ENCODE results near the gene SCARB2. TPM values are rescaled to one million over a fixed set of nuclear protein-coding genes. Genes with fewer than 3 reads are reported as not detected.

Gene SCARB2
- total RNA-seq, 2 experiments from 2014 or later: 34.4 to 36.0 TPM

GRCh38 chr4:76235407-76235806 lies 21.8 kb upstream of the SCARB2 start:
- no peak overlapping the region for H3K27ac Mint-ChIP-seq
- no peaks in the 10 kb centered on the region for H3K27me3 Mint-ChIP-seq
- H3K4me3 Mint-ChIP-seq: no peak overlapping the region
- H3K9me3 Mint-ChIP-seq: peaks cover 10% of the 10 kb centered on the region
- DNase-seq (no peak), ATAC-seq (ENCODE audit: poor library complexity) (no peak)
- peaks cover 1% of the 10 kb centered on the region for H3K36me3 Mint-ChIP-seq (ENCODE audit: low read depth)
- Histone ChIP-seq H3K27me3 (ENCODE audit: control insufficient read depth in 1 of 2, insufficient read depth in 2 of 2, low read length in 2 of 2) (no peaks in the 10 kb centered on the region), H3K36me3 (ENCODE audit: insufficient read depth, low read length) (no peaks in the 10 kb centered on the region), H3K4me3 (ENCODE audit: low read length) (no peak overlapping the region), H3K9me3 (ENCODE audit: control insufficient read depth in 1 of 2, insufficient read depth in 1 of 2, low read length in 2 of 2) (peaks cover 3 to 8% of the 10 kb centered on the region in 2 experiments), H3K4me1 (ENCODE audit: insufficient read depth, low read length) (no peaks in the 10 kb centered on the region), H3K27ac (ENCODE audit: low read depth in 1 of 2, low read length in 2 of 2) (no peak overlapping the region)
- TF ChIP-seq CTCF (IDR thresholded peaks at IDR 0.05): no peak
- no peaks in the 10 kb centered on the region for H3K4me1 Mint-ChIP-seq (ENCODE audit: low read depth)
- ChIA-PET CTCF (no interaction called here), POLR2A (no interaction called here)
- intact Hi-C loops (cut with DNase I, micrococcal nuclease): no loop called here

- no peaks in the 10 kb centered on the region for H3K27me3 Mint-ChIP-seq
- POLR2A ChIA-PET: no interaction called here
- no peak for ATAC-seq (ENCODE audit: poor library complexity)
- peaks cover under 1 to 3% of the 10 kb centered on the region in 2 experiments for H3K9me3 ChIP-seq (ENCODE audit: control insufficient read depth in 1 of 2, insufficient read depth in 1 of 2, low read length in 2 of 2)
- H3K27ac Mint-ChIP-seq: no peak overlapping the region
- H3K4me1 ChIP-seq (ENCODE audit: insufficient read depth, low read length): no peaks in the 10 kb centered on the region
- no peaks in the 10 kb centered on the region for H3K36me3 Mint-ChIP-seq (ENCODE audit: low read depth)
- no peak overlapping the region for H3K4me3 ChIP-seq (ENCODE audit: low read length)
- intact Hi-C loops (cut with DNase I, micrococcal nuclease): no loop called here
- CTCF ChIA-PET: no interaction called here
- H3K27me3 ChIP-seq (ENCODE audit: control insufficient read depth in 1 of 2, insufficient read depth in 2 of 2, low read length in 2 of 2): peaks cover 3 to 4% of the 10 kb centered on the region in 2 experiments
- H3K4me1 Mint-ChIP-seq (ENCODE audit: low read depth): no peaks in the 10 kb centered on the region
- no peak for TF ChIP-seq CTCF (IDR thresholded peaks at IDR 0.05)
- H3K36me3 ChIP-seq (ENCODE audit: insufficient read depth, low read length): no peaks in the 10 kb centered on the region
- peaks cover 4% of the 10 kb centered on the region for H3K9me3 Mint-ChIP-seq
- no peak overlapping the region for H3K27ac ChIP-seq (ENCODE audit: low read depth in 1 of 2, low read length in 2 of 2)
- DNase-seq: no peak
- no peak overlapping the region for H3K4me3 Mint-ChIP-seq
These were observed 21.0 kb upstream of the SCARB2 start for GRCh38 chr4:76234679-76235044.

DNA sequence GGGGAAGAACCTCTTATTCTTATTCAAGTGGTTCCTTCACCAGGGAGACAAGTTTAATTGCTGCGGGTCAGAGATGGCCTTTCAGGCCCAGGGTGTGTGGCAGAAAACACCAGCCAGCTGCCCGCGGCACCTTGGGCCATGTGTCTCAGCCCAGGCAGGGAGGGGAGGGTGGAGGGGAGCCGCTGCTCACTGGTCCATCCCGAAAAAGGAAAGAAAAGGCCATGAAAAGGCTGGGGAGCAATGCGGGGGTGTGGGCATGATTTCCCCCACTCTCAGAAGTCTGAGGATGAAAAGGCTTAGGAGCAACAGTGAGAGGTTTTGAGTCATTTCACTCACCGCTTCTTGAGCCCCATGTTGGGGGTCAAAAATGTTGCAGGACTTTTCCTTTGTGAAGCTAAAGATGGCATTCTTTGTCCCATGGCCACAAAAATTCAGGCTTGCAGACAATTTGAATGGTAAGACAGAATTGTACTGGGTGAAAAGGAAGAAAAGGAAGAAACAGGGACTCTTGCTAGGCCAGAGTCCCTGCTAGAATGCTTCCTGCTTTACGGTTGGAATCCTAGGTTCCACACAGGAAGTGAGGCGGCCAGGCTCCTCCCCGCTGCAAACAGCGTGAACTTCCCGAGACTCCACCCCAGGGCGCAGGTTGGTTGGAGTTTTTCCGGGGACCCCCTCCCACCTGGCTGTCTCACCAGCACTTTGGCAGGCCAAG lies 20.5 kb upstream of the SCARB2 start:
- Histone ChIP-seq H3K27ac (ENCODE audit: low read depth in 1 of 2, low read length in 2 of 2) (no peak overlapping the region), H3K27me3 (ENCODE audit: control insufficient read depth in 1 of 2, insufficient read depth in 2 of 2, low read length in 2 of 2) (peaks cover 3 to 7% of the 10 kb centered on the region in 2 experiments), H3K36me3 (ENCODE audit: insufficient read depth, low read length) (no peaks in the 10 kb centered on the region), H3K9me3 (ENCODE audit: control insufficient read depth in 1 of 2, insufficient read depth in 1 of 2, low read length in 2 of 2) (peaks cover 0 to 7% of the 10 kb centered on the region in 2 experiments), H3K4me3 (ENCODE audit: low read length) (no peak overlapping the region), H3K4me1 (ENCODE audit: insufficient read depth, low read length) (no peaks in the 10 kb centered on the region)
- no peak for TF ChIP-seq CTCF (IDR thresholded peaks at IDR 0.05)
- Mint-ChIP-seq H3K36me3 (ENCODE audit: low read depth) (peaks cover 2% of the 10 kb centered on the region), H3K27me3 (no peaks in the 10 kb centered on the region), H3K9me3 (peaks cover 2% of the 10 kb centered on the region), H3K4me1 (ENCODE audit: low read depth) (no peaks in the 10 kb centered on the region), H3K4me3 (no peak overlapping the region), H3K27ac (no peak overlapping the region)
- DNase-seq (no peak), ATAC-seq (ENCODE audit: poor library complexity) (no peak)
- ChIA-PET POLR2A (no interaction called here), CTCF (no interaction called here)
- intact Hi-C loops (cut with DNase I, micrococcal nuclease): no loop called here

All from CD4-positive, alpha-beta T cell (primary cell).